ENCODE data around the gene FLNA.
"Not testable (repeated sequence)": the region's sequence is repeated elsewhere in the genome, so short reads cannot be mapped to it uniquely, and the experiment has no call there.

Gene FLNA

DNA sequence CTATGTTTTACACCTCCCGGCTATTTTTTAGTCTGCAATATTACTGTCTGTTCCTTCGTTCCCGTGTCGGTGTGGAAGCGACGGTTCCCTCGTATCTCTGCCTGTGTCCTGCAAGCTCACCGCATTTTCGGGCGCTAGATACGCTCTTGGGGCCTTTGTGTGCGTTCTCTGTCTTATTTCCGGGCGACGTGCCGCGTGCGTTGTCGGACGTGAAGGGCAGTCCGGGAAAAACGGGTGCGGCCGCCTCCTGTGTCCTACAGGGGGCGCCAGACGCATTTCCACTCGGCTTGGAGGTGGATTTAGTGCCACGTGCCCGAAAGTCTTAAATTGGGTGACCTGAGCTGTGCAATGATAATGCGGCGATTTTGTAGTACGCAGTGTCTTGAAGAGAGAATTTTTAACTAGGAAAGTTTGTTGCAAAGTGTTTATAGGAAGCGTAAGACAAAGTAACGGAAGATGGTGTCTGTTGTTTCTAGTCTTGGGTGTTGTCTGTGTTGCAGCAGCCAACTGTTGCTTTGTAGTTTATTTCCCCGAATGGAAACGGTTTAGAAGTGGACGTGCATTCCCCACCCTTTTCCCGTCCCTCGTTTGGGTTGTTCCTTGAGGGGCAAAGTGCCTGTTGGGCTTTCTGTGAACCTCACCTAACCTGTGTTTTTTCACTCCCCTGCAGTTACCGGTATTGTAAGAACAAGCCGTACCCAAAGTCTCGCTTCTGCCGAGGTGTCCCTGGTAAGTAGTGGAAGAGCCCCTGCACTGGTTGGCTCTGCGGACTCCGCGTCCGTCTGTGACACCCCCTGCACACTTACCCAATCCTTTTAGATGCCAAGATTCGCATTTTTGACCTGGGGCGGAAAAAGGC lies 24.5 kb upstream of the FLNA start:
- DNase-seq (ENCODE audit: low spot score), result peak; percentile 81

DNA sequence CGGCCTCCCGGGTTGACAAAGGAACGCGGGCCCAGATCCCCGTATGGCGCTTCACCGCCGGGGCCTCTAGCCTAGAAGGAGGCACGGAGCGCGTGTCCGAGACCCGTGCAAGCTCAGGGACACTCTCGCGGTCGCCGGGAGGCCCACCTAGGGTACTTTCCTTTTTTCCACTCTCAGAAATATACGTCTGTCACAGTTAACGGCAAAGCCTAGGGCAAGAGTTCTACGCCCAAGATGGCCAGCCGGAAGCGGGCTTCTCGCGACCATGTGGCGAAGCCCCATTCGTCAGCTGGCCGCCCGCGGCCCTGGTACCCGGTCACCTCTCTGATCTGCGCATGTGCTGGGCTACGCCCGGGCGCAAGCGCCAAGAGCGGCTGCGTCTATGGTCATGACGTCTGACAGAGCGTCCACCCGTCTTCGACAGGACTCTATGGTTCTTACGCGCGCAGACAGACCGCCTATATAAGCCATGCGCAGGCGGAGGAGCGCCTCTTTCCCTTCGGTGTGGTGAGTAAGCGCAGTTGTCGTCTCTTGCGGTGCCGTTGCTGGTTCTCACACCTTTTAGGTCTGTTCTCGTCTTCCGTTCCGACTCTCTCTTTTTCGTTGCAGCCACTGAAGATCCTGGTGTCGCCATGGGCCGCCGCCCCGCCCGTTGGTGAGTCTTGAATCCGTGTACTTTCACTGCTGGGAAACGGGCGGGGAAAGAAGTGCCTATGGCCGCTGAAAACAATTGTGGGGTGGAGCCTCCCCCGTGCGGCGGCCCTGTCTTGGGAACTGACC lies 23.6 kb upstream of the FLNA start, which contains the start of gene RPL10:
TSS of gene RPL10 (plus strand) at position 490 of the 780 bp plus-strand sequence. CDS start at position 633, 143 bp downstream.
- peak; percentile 94 for DNase-seq (ENCODE audit: low spot score)

DNA sequence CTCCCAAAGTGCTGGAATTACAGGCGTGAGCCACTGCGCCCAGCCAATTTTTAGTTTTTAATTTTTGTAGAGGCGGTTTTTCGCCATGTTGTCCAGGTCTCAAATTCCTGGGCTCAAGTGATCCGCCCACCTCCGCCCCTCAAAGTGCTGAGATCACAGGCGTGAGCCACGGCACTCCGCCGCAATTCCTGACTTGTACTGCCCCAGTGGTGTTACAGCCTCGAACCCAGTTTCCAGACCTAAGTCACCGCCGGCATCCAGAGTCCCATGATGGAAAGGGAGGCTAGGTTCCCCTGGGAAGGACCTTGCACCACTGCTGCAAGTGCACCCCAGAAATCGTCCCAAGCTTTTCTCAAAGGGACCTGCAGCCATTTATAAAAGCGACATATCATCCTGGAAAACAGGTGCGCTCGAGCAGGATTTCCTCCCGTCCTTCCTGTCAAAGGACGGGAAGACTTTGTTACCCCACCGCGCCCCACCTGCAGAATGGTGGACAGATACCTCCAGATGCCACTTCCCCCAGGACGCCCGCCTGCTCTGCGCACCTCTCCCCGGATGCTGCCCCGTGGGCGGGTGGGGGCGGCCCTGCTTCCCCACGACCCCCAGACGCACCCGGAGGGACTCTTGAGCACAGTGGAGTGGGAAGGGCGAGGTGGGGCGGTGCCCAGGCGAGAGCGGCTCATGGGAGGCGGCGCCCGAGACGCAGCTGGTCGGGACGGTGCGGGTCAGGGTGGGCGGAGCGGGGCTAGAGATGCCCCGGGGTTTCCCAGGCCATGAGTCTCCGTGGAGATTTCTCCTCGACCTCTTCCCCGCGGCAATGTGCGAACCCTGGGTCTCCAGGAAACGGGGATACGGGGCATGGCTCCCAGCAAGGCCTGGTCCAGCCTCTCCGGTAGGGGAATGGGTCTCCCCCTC lies 22.8 kb upstream of the FLNA start:
- peak; percentile 66 for DNase-seq (ENCODE audit: low spot score)

DNA sequence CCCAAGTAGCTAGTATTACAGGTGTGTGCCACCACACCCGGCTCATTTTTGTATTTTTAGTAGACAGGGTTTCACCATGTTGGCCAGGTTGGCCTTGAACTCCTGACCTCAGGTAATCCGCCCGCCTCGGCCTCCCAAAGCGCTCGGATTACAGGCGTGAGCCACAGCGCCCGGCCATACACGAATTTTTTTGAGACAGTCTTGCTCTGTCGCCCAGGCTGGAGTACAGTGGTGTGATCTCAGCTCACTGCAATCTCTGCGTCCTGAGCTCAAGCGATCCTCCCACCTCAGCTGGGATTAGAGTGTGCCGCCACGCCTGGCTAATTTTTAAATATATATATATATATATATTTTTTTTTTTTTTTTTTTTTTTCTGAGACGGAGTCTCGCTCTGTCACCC lies 21.9 kb upstream of the FLNA start:
- DNase-seq (ENCODE audit: low spot score), result not testable (repeated sequence)

DNA sequence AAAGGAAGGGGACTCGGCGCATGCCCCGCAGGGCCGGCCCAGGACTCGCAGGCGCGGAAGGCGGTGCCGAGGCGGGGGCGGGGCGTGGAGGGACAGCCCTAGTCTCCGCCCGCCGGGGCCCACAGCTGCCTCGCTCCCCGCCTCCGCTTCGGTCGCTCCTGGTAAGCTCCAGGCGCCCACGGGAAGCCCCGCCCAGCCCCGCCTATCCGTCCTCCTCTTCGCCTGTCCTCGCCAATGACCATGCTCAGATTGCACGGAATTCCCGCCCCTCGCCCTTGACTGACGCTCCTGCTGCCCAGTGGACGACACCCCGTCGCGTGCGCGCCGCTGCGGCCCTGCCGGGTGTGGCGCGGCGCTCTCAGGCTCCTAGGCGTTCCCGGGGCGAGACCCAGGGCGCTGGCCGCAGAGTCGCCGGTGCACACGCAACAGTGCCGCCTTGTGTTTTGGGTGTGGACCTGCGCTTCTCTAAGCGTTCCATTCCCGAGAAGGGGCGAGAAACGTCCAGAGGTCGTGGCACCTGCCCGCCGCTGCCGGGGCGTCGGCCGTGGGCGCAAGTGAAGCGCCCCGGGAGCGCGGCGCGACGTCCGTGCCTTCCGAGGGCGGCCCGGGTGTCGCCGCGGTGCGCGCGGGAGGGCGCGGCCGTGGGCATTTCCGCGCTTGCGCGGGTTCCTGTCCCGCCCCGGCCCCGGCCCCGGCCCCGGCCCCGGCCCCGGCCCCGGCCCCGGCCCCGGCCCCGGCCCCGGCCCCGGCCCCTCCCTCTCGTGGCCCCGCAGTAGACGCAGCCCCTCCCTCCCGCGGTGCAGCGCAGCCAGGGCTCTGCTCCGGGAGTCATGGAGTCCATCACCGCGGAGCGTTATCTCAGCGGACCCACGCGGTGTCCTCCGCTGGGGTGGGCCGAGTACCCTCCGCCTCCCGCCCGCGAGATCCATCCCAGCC lies 15.6 kb upstream of the FLNA start:
- DNase-seq (ENCODE audit: low spot score), result not testable (repeated sequence)

DNA sequence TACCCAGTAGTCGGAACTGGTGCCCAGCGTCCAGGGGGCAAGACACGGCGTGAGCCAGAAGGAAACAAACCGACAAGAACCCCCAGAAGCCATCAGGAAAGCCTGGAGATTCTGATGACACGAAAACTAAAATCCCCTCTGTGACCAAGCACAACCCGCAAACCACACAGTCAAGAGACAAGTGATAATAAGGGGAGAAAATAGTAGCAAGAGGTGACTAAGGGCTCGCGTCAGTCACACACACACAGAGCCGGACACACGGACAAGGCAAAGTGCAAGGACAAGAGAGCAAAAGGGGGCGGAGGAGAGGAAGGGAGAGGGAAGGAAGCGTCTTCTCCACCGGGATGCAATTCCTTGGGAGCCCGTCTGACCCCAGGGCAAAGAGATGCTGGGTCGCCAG lies 14.2 kb upstream of the FLNA start:
- DNase-seq (ENCODE audit: low spot score), result not testable (repeated sequence)

DNA sequence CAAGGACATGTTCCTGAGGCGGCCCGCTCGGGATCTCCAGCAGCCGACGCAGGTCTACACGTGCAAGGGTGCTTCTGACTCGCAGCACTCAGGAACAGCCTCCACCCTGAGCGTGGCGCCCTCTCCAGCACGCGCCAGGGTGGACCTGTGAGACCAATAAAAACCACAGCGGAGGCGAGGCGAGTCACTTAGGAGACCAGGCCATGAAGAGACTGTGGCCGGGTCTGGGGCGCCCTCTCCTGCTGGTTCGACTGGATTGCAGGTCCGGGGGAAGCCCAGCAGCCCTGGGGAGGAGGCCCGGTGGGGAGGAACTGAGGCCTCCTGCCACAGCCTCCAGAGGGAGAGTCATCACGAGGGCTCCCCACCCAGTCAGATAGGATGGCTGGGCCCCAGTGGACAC lies 13.7 kb upstream of the FLNA start:
- DNase-seq (ENCODE audit: low spot score), result not testable (repeated sequence)

DNA sequence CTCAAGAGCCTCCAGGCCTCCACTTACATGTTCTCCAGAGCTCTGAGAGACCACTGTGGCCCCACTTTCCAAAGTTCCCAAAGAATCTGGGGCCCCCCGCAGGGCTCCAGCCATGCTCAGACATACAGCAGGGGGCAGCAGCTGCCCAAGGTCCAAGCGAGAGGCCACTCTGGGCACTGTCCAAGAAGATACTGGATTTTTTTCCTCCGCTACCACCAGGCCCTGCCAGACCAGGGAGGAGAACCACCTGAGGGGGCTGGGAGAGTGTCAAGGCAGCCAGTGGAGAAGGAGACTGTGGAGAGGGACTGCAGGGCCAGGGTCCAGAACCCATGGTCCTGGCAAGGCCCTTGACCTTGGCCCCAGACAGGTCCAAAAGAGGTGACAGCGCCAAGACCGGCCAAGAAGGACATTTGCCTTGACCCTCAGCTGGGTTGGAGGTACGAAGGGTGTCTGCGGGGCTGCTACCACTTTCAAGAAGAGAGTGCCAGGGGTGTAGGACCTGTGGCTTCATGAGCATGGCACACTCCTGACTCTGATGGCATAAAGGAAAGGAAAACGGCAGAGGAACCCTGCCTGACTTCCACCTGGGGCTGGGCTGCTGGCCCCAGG lies 10.0 kb upstream of the FLNA start:
- no peak for DNase-seq (ENCODE audit: low spot score)

DNA sequence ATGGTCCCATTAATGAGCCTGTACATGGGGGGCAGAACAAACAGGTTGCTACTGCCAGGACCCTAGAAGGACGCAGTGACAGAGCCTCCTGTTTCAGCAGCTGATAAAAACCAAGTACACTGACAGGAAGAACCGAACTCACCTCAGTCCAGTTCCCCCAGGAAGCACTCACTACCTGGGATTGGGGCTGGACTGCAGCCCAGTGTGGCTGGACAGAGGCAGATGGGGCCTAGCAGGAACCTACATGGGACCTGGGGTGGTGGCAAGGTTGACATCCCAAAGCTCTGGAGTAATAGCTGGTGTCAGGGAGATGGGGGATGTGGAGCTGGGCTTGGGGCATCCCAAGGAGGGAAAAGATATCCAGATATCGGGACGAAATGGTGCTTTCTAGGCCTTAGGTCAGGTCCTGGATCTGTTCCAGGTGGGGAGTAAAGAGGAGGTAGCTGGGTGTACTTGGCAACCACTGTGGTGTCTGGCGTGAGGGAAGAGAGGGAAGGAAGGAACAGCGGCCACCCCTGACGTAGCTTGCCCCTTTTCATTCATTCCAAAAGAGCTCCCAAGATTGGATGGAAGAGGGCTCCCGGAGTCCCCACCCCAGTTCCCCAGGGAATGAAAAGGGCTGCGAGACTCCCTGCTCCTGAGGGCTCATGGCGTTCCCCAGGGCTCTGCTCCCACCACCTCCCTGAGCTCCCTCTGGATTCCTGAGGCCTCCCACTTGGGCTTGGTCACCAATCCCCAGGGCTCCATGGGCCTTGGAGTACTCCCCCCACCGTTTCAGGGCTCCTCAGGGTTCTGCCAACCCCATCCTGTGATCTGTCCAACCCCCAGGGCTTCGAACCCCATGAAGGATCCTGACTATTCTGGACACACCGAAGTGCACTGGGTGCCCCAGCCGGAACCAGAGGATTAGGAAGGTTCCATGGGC lies 9.2 kb upstream of the FLNA start:
- no peak for DNase-seq (ENCODE audit: low spot score)

DNA sequence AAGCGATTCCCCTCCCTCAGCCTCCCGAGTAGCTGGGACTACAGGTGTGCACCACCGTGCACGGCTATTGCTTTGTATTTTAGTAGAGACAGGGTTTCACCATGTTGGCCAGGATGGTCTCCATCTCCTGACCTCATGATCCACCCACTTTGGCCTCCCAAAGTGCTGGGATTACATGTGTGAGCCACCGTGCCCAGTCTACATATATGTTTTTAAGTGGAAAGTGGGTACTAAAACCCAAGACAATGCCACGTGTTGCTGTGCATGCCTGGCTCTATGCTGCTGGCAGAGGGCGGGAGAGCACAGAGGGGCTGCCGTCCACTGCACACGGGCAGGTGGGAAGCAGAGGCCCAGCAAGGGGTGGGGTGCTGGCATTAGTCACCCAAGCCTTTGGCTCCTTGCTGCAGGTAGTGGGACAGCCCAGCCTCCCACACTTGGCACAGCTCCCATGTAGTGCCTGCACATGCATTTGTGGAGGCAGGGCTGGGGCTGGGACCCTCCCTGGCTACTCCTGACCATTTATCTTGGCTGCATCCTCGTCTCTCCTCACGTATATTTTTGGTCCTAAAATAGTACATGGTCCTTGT lies 8.1 kb upstream of the FLNA start:
- no peak for DNase-seq (ENCODE audit: low spot score)

DNA sequence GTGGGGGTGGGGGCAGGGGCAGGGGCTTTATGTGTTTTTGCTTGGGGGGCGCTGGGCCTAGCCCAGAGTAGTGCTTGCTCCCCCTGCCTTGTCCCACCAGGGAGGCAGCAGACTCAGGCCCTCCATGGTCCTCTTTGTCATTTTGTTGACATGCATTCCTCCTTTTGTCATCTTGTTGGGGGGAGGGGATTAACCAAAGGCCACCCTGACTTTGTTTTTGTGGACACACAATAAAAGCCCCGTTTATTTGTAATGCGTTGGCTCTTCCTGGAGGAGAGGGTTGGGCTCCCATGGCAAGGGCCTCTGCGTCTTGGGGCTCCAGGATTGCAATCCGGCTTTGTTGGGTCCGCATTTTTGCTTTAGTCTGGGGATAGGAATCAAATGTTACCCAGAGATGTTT lies 6.8 kb upstream of the FLNA start:
- no peak for DNase-seq (ENCODE audit: low spot score)

DNA sequence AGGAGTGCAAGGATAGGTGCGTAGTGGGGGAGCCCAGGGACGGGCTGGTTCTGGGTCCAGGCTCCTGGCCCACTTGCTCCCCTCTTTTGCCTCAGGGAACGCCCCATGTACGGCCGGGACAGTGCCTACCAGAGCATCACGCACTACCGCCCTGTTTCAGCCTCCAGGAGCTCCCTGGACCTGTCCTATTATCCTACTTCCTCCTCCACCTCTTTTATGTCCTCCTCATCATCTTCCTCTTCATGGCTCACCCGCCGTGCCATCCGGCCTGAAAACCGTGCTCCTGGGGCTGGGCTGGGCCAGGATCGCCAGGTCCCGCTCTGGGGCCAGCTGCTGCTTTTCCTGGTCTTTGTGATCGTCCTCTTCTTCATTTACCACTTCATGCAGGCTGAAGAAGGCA lies 6.4 kb upstream of the FLNA start:
- no peak for DNase-seq (ENCODE audit: low spot score)

DNA sequence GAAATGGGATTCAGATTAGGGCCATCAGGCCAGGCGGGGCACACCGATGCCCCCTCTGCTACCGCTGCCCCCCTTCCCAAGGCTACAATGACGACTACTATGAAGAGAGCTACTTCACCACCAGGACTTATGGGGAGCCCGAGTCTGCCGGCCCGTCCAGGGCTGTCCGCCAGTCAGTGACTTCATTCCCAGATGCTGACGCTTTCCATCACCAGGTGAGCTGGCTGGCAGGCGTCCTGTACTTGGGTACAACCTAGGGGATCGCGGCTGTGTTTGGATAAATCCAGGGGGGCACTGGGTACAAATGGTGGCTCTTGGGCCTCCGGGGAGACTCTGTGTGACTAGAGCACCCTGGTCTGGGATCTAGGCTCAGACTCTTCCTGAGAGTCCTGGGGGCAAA lies 5.7 kb upstream of the FLNA start:
- DNase-seq (ENCODE audit: low spot score), result no peak

DNA sequence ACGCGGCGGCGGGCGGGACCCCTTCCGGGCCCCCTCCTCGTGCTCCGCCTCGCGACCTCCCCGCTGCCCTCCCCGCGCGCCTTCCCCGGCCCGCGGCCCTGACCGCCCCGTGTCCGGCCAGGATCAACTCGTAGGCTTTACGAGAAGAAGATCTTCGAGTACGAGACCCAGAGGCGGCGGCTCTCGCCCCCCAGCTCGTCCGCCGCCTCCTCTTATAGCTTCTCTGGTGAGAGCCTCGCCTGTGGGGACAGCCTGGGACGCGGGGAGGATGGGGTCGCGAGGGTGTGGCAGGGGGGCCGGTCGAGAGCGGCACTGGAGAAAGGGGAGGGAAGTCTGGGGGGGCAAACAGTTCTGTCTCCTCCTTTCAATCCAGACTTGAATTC lies 5.1 kb upstream of the FLNA start:
- DNase-seq (ENCODE audit: low spot score), result no peak

DNA sequence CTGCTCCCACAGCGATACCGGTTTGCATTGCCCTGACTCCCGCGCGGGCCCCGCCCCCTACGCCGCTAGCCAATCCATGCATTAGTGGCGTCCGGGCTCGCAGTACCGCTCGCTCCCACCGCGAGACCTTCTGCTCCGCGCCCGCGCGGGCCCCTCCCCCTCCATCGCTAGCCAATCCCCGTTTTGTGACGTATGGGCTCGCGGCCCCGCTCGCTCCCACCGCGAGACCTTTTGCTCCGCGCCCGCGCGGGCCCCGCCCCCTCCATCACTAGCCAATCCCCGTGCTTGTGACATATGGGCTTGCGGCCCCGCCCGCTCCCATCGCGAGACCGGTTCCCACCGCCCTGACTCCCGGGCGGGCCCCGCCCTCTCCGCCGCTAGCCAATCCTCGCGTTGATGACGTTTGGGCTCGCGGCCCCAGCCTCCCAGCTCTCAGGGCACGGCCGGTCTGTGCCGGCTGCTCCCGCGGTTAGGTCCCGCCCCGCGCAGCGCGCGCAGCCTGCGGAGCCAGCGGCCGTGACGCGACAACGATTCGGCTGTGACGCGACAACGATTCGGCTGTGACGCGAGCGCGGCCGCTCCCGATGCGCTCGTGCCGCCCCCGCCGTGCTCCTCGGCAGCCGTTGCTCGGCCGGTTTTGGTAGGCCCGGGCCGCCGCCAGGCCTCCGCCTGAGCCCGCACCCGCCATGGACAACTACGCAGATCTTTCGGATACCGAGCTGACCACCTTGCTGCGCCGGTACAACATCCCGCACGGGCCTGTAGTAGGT lies 4.5 kb upstream of the FLNA start, which contains the start of gene EMD:
TSS of gene EMD (plus strand) at position 497 of the 770 bp plus-strand sequence. CDS start at position 687, 190 bp downstream.
- peak; percentile 95 for DNase-seq (ENCODE audit: low spot score)

DNA sequence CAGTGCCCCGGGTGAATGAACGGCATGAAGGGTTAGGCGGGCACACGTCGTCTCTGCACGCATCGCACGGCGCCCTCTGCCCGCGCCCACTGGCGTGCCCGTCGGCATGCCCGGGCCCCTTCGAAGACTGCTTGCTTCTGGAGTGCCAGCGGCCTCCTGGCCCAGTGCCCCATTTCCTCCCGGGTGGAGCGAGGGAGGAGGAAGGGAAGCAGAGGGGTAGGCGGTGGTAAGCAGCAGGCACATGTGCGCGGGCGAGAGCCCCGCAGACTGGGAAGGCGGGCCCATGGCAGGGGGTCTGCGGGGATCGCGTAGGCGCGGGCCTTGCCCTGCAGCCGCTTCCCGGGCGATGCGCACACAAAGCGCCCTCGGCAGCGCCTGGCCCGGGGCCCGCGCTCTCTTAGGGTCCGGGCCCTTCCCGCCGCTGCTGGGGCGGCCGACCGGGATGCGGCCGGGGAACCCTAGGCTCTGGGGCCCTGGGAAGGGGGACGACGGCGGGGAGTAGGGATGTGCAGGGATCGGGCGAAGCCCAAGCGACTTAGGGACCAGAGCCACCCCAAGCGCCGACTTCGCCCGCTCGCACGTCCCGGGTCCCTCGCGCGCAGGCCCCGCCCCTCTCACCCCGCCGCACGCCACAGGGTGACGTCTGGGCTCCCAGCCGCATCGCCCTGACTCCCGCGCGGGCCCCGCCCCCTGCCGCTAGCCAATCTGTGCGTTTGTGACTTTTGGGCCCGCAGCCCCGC lies 3.8 kb upstream of the FLNA start:
- peak; percentile 95 for DNase-seq (ENCODE audit: low spot score)

DNA sequence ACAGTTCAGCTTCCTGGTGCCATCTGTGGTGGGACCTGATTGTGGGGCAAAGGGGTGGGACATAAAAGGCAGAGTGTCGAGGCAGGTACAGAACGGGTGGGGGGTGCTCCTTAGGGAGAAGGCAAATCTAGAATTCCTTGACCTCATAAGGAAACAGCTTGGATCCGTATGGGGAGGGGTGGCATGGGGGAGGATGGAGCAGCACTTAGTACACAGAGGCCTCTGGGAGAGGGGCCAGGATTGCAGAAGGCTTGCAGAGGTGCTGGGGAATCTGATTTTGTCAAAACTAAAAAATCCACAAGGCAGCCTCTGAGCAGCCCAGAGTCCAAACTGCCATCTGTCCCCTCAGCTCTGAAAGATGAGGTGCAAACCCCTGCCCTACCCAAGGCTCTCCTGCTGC lies 2.3 kb upstream of the FLNA start:
- DNase-seq (ENCODE audit: low spot score), result no peak

DNA sequence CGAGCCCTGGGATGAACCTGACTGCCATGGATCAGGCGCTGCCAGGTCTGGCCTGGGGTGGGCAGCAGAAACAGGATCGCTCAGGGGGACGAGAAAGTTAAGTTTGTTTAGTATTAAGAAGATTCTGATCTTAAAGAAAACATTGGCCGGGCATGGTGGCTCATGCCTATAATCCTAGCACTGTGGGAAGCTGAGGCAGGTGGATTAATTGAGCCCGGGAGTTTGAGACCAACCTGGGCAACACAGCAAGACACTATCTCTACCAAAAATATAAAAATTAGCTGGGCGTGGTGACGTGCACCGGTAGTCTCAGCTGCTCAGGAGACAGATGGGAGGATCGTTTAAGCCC lies 696 bp upstream of the FLNA start:
- no peak for DNase-seq (ENCODE audit: low spot score)
